HG03196 (cell line): ENCODE results near the gene SNX25.

Experiments used
- ATAC-seq: cut with Tn5 transposase; IDR thresholded peaks from one replicate; pipeline ENCODE4 v1.9.1; 2021; ENCODE audit not compliant: unreplicated experiment

The SNX25 gene

DNA sequence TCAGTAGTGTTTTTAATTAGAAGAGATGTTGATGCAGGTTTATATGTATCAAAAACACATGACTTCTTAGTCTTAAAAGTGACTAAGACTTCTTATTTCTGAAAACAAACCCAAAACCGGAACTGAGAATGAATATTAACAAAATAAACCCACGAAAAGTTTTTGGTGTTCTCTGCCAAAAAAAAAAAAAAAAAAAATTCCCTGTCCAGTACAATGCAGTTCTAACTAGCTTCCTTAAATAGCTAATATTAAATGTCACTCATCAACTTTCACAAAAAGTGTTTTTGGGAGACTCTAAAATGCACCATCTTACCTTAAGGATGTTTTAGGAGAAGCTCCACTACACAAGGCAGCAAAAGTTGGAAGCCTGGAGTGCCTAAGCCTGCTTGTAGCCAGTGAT, 189.2 kb downstream of the SNX25 start:
- ATAC-seq: no peak

- ATAC-seq: no peak
These were observed 190.1 kb downstream of the SNX25 start for GRCh38 chr4:185399466-185399865.

DNA sequence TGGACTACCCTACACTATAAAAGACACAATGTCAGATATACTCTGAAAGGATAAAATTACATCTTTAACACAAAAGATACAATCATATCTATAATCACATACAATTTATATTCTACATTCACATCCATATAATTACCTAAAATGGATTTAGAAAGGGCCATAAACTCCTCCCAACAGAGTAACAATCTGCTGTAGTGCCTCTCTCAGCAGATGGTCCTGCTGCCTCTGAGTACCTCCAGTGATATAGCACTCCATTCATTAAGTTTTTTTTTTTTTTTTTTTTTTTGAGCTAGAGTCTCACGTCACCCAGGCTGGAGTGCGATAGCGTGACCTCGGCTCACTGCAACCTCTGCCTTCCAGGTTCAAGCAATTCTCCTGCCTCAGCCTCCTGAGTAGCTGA, 194.6 kb downstream of the SNX25 start:
- ATAC-seq: no peak

GRCh38 chr4:185405296-185405999, 196.1 kb downstream of the SNX25 start:
- ATAC-seq: no peak

- ATAC-seq: no peak
These were observed 199.0 kb downstream of the SNX25 start for GRCh38 chr4:185408432-185408831.

DNA sequence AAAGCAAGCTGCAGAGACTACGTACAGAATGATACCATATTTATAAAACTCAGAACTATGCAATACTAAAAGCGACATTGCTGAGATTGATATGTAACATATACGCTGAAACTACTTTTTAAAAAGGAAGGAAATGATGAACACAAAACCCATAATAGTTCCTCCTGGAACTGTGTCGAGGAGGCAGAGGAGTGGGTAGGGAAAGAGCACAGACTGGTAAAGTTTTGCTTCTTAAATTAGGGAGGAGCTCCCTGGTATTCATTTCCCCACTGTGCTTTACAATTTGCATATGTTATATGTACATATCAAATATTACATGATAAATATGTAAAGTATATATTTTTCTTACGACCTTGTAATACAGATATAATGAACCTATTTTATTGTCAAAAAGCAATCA, 202.5 kb downstream of the SNX25 start:
- ATAC-seq: no peak

DNA sequence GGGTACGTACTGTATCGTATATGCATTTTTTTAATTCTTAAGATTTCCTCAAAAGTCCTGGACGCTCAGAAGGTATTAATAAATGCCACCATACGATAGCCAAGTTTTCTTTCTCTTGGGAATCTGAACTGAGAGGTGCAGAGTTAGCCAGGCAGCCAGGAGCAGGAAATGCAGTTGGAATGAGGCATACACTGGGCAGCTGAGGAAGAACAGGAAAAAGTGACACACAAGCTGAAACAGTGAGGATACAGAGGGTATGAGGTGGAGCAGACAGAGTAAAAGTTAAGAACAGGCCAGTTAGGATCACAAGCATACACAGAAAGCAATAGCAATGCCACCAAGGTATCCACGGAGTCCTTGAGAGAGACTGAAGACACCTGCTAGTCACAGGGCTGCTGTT, 203.0 kb downstream of the SNX25 start:
- ATAC-seq: no peak
